HAP-1 (cell line): ENCODE results near the gene CLASP2.
"Not testable (repeated sequence)": the region's sequence is repeated elsewhere in the genome, so short reads cannot be mapped to it uniquely, and the experiment has no call there.

Experiments
- DNase-seq, 2 experiments: peaks; one replicate each; pipeline ENCODE4 v3.0.0-alpha.2; 2016 to 2020; ENCODE audit warnings: low spot score in 2 of 2
- H3K27me3 ChIP-seq: fragments of 250-450 bp; sonication (Bioruptor Pico); 2 replicates; pipeline ENCODE4 v1.5.1; 2020; ENCODE audit warnings: low read depth, mild to moderate bottlenecking, moderate library complexity
- H3K36me3 ChIP-seq: fragments of 250-450 bp; sonication (Bioruptor Pico); replicated peaks from 2 replicates; pipeline ENCODE4 v1.5.1; 2020; ENCODE audit warnings: mild to moderate bottlenecking
- H3K4me1 ChIP-seq: fragments of 250-450 bp; sonication (Bioruptor Pico); 2 replicates; pipeline ENCODE4 v1.5.1; 2020; ENCODE audit warnings: mild to moderate bottlenecking
- H3K4me3 ChIP-seq: fragments of 250-450 bp; sonication (Bioruptor Pico); 2 replicates; pipeline ENCODE4 v1.5.1; 2020; ENCODE audit warnings: mild to moderate bottlenecking, moderate library complexity
- H3K9me3 ChIP-seq: fragments of 250-450 bp; sonication (Bioruptor Pico); 2 replicates; pipeline ENCODE4 v1.5.1; 2020; ENCODE audit warnings: mild to moderate bottlenecking, moderate library complexity
- in situ Hi-C: fragments of 300-500 bp; cut with MboI; formaldehyde crosslinking; loops from 3 replicates; pipeline ENCODE4 v1.14.3; 2020; ENCODE audit warnings: low sequenced_read_pairs, inconsistent platforms, mixed read lengths

CLASP2 gene

DNA sequence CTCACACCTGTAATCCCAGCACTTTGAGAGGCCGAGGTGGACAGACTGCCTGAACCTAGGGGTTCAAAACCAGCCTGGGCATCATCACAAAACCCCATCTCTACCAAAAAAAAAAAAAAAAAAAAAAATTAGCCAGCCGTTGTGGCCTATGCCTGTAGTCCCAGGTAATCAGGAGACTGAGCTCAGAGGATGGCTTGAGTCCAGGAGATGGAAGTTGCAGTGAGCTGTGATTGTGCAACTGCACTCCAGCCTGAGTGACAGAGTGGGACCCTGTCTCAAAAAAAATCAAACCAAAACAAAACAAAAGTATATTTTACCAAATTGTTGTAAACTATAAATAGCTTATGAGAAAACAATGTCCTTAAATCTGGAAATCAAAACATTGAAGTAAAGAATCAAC is 243.2 kb downstream of the CLASP2 start:
- DNase-seq: no peak
- Histone ChIP-seq H3K4me3 (no peak overlapping the region), H3K9me3 (peaks cover under 1% of the 10 kb centered on the region; the same call in 1 of the 2 replicates), H3K27me3 (no peaks in the 10 kb centered on the region), H3K36me3 (no peaks in the 10 kb centered on the region), H3K4me1 (no peaks in the 10 kb centered on the region; the same call in 1 of the 2 replicates)
- in situ Hi-C loops: no loop called here

DNA sequence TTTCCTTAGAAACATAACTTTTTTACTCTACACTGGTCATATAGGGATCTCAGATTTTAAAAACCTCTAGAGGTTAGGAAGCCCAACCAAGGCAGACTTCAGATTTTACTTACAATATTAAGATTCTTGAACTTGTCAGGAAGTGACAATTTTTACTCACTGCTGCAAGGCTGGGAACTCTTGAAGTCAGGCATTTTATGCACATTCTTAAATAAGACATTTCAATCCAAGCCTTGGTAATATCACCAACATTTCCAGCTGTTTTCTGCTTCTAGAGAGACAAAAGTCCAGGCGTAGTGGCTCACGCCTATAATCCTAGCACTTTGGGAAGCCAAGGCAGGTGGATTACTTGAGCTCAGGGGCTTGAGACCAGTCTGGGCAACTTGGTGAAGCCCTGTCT is 244.2 kb downstream of the CLASP2 start:
- no peak for DNase-seq
- H3K4me3 ChIP-seq: no peak overlapping the region
- in situ Hi-C loops: no loop called here

DNA sequence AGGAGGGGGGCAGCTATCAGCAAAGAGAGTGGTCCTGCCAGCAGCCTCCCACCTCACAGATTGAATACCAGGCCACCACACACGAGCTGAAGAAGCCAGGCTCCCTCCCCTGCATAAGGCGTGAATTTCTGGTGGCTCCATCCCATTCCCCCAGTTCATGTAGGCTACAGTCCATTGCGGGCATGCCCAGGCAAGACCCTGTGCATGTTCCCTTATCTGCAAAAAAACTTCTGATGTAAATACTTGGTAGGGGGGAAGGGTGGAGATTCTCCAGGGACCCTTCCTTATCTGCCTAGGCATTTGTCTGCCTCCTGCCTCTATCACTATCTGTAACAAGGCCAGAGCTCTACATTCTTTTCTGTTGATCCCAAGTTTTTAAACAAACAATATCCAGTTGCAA is 250.3 kb downstream of the CLASP2 start:
- Histone ChIP-seq H3K9me3 (peaks cover 3% of the 10 kb centered on the region; the same call in 1 of the 2 replicates), H3K36me3 (no peaks in the 10 kb centered on the region), H3K4me3 (no peak overlapping the region), H3K27me3 (no peaks in the 10 kb centered on the region), H3K4me1 (peaks cover 11% of the 10 kb centered on the region)
- DNase-seq: no peak
- in situ Hi-C loops: no loop called here

More for the DNA sequence above, 244.2 kb downstream of the CLASP2 start:
- Histone ChIP-seq H3K9me3 (no peaks in the 10 kb centered on the region), H3K36me3 (no peaks in the 10 kb centered on the region), H3K27me3 (no peaks in the 10 kb centered on the region), H3K4me1 (no peaks in the 10 kb centered on the region; the same call in 1 of the 2 replicates)

DNA sequence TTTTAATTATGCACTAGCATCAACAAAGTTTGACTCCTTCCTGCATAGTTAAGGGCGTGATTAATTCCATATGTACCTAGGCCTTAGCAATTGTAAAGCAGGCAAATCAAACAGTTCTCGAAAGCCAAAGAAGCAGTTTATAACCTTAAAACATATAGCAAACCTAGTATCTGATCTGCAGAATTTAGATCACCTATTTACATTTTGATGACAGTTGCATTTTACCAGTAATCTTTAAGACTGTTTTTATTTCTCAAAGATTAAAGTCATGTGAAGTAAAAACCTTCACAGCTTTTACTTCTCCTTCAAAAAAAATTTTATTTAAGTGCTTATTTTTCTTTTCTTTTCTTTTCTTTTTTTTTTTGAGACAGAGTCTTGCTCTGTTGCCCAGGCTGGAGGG is 257.0 kb downstream of the CLASP2 start:
- H3K4me3 ChIP-seq: no peak overlapping the region
- in situ Hi-C loops: no loop called here
- no peaks in the 10 kb centered on the region for H3K36me3 ChIP-seq
- DNase-seq: no peak
- no peaks in the 10 kb centered on the region; the same call in 1 of the 2 replicates for H3K9me3 ChIP-seq
- peaks cover 9% of the 10 kb centered on the region for H3K4me1 ChIP-seq
- H3K27me3 ChIP-seq: no peaks in the 10 kb centered on the region

DNA sequence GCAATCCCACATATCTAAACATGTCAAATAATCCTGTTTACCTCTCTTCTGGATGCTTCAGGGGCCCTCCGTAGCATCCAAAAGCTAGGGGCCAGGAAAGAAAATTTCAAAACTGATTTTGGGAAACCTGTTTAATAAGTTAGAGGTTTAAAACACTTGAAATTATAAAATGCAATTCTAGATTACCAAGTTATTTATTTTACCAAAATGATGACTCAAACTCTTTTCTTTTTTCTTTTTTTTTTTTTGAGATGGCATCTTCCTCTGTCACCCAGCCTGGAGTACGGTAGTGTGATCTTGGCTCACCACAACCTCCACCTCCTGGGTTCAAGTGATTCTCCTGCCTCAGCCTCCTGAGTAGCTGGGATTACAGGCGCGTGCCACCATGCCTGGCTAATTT is 258.5 kb downstream of the CLASP2 start:
- H3K27me3 ChIP-seq, H3K4me1 ChIP-seq, in situ Hi-C loops, H3K9me3 ChIP-seq, H3K36me3 ChIP-seq, H3K4me3 ChIP-seq, DNase-seq: not testable (repeated sequence)

DNA sequence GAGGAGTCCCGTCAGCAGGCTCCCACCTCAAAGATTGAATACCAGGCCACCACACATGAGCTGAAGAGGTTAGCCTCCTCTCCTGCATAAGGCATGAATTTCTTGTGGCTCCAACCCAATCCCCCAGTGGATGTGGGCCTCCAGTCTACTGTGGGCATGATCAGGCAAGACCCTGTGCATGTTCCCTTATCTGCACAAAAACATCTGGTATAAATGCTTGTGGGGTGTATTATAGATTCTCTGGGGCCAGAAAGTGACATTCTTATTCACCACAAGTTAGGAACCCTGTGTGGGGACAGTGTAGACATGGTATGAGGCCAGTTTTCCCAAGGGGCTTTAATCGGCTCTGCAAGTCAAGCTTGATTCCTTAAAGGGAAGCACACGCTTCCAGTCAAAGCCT is 259.6 kb downstream of the CLASP2 start:
- DNase-seq: no peak
- H3K27me3 ChIP-seq: no peaks in the 10 kb centered on the region
- H3K4me3 ChIP-seq: no peak overlapping the region
- H3K36me3 ChIP-seq: no peaks in the 10 kb centered on the region
- in situ Hi-C loops: no loop called here
- peaks cover 7% of the 10 kb centered on the region for H3K4me1 ChIP-seq
- no peaks in the 10 kb centered on the region; the same call in 1 of the 2 replicates for H3K9me3 ChIP-seq

DNA sequence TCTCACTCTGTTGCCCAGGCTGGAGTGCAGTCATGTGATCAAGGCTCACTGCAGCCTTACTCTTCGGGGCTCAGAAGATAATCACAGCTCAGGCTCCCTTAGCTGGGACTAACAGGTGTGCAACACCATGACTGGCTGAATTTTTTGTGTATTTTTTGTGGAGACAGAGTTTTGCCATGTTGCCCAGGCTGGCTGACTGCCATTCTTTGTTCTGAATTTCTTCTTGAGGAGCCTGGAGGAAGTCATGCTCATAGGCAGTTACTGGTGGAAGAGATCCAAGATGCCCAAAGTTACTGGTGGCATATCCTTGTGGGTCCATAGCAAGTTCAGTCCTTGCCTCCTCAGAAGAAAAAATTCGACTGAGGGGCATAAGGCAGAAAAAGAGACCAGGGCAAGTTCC is 261.3 kb downstream of the CLASP2 start:
- no peaks in the 10 kb centered on the region for H3K36me3 ChIP-seq
- in situ Hi-C loops: no loop called here
- H3K4me3 ChIP-seq: no peak overlapping the region
- DNase-seq: no peak
- no peaks in the 10 kb centered on the region; the same call in 1 of the 2 replicates for H3K9me3 ChIP-seq
- H3K4me1 ChIP-seq: no peaks in the 10 kb centered on the region
- no peaks in the 10 kb centered on the region for H3K27me3 ChIP-seq

DNA sequence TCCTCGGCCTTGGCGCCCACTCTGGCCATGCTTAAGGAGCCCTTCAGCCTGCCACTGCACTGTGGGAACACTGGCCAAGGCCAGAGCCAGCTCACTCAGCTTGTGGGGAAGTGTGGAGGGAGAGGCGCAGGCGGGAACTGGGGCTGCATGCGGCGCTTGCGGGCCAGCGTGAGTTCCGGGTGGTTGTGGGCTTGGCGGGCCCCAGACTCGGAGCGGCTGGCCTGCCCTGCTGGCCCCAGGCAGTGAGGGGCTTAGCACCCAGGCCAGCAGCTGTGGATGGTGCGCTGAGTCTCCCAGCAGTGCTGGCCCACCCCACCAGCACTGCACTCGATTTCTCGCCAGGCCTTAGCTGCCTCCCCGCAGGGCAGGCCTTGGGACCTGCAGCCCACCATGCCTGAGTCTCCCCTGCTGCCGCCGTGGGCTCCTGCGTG is 264.7 kb downstream of the CLASP2 start:
- Histone ChIP-seq H3K4me1 (no peaks in the 10 kb centered on the region), H3K9me3 (no peaks in the 10 kb centered on the region; the same call in 1 of the 2 replicates), H3K4me3 (no peak overlapping the region), H3K27me3 (no peaks in the 10 kb centered on the region), H3K36me3 (no peaks in the 10 kb centered on the region)
- DNase-seq: no peak
- in situ Hi-C loops: no loop called here

DNA sequence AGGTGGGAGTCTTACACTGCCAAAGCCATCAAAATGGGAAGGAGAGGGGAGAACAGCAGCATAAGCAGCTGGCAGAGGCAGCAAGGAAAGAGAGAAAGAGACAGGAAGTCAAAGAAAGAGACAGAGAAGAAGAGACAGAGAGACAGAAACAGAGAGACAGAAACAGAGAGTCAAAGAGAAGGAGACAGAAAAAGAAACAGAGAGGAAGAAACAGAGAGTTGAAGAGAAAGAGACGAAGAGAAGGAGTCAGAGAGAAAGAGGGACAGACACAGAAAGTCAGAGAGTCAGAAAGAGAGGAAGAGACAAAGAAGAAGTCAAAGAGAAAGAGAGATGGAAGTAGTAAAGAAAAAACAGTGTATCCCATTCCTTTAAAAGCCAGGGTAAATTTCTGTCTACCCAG is 266.1 kb downstream of the CLASP2 start:
- H3K36me3 ChIP-seq, DNase-seq, H3K4me1 ChIP-seq, in situ Hi-C loops, H3K9me3 ChIP-seq, H3K27me3 ChIP-seq, H3K4me3 ChIP-seq: not testable (repeated sequence)

DNA sequence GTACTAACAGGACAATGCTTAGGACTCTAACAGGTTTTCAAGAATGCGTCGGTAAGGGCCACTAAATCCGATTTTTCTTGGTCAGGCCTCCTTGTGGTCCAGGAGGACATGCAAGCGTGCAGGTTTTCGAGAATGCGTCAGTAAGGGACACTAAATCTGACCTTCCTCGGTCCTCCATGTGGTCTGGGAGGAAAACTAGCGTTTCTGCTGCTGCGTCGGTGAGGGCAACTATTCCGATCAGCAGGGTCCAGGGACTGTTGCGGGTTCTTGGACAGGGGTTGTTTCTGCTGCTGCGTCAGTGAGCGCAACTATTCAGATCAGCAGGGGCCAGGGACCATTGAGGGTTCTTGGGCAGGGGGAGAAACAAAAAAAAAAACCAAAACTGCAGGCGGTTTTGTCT is 270.1 kb downstream of the CLASP2 start:
- in situ Hi-C loops: no loop called here
- DNase-seq: no peak
- H3K27me3 ChIP-seq: no peaks in the 10 kb centered on the region
- H3K9me3 ChIP-seq: no peaks in the 10 kb centered on the region
- no peaks in the 10 kb centered on the region for H3K4me1 ChIP-seq
- H3K4me3 ChIP-seq: no peak overlapping the region
- no peaks in the 10 kb centered on the region for H3K36me3 ChIP-seq

DNA sequence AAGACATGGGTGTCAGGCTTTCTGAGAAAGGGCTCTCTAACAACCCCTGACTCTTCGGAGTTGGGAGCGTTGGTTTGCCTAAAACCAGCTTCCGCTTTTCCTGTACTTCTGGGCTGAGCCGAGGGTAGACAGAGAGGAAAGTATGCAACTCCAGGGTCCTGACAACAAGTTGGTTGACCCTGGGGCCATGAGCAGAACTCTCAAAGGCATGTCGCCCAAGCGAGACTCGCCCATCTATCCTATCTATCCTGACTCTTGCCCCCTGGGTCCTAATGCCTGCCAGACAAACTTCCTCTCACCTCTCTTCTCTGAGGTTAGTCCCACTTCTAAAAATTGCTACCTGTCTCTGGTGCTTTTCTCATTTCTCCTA is 270.8 kb downstream of the CLASP2 start:
- DNase-seq, H3K36me3 ChIP-seq, H3K4me1 ChIP-seq, in situ Hi-C loops, H3K4me3 ChIP-seq, H3K9me3 ChIP-seq, H3K27me3 ChIP-seq: not testable (repeated sequence)
